AG09319 (cell line): Measurements from ENCODE around the gene CSPG4.
"Not testable (repeated sequence)": the region's sequence is repeated elsewhere in the genome, so short reads cannot be mapped to it uniquely, and the experiment has no call there.

ENCODE experiments used
- DNase-seq: peaks from one replicate; pipeline ENCODE4 v3.0.0-alpha.2; 2010; ENCODE audit warnings: low read depth; ENCODE audit errors: extremely low read depth
- CTCF ChIP-seq: IDR thresholded peaks from 2 replicates; pipeline ENCODE4 v1.5.1; 2011; ENCODE audit warnings: low read depth, mild to moderate bottlenecking, inconsistent platforms, low read length, moderate library complexity

CSPG4 gene

GRCh38 chr15:75687486-75688277, 25.0 kb downstream of the CSPG4 start:
- no peak for DNase-seq
- no peak for TF ChIP-seq CTCF

GRCh38 chr15:75686212-75686642, 26.4 kb downstream of the CSPG4 start:
- not testable (repeated sequence) for DNase-seq
- peak; percentile 61 for TF ChIP-seq CTCF

- TF ChIP-seq CTCF = no peak
- DNase-seq = no peak
These were observed 27.5 kb downstream of the CSPG4 start for GRCh38 chr15:75685195-75685594.

- no peak for DNase-seq
- no peak for TF ChIP-seq CTCF
These were observed 28.0 kb downstream of the CSPG4 start for GRCh38 chr15:75684648-75685047.

GRCh38 chr15:75683646-75684312, 28.9 kb downstream of the CSPG4 start:
- peak; percentile 70 for TF ChIP-seq CTCF
- DNase-seq = not testable (repeated sequence)

GRCh38 chr15:75682181-75683135, 30.2 kb downstream of the CSPG4 start:
- DNase-seq = no peak
- no peak for TF ChIP-seq CTCF
